H9 (cell line): Measurements from ENCODE around the gene FHOD3. TPM values are rescaled to one million over a fixed set of nuclear protein-coding genes. Genes with fewer than 3 reads are reported as not detected.

Source experiments
- DNase-seq: peaks from one replicate; pipeline ENCODE4 v3.0.0-alpha.2; 2017
- H2AFZ ChIP-seq: one replicate; pipeline ENCODE4 v1.6.1; 2013; ENCODE audit warnings: mild to moderate bottlenecking, low read length, control low read depth, moderate library complexity
- H2AK5ac ChIP-seq: 2 replicates; pipeline ENCODE4 v1.6.1; 2013; ENCODE audit warnings: low read length, control low read depth, mixed read lengths; ENCODE audit not compliant: insufficient read length
- H2BK120ac ChIP-seq: one replicate; pipeline ENCODE4 v1.6.1; 2013; ENCODE audit warnings: low read depth, mild to moderate bottlenecking, low read length, control low read depth, inconsistent platforms; ENCODE audit not compliant: poor library complexity, severe bottlenecking
- H2BK12ac ChIP-seq: 2 replicates; pipeline ENCODE4 v1.6.1; 2013; ENCODE audit warnings: low read length, control low read depth, mixed read lengths, low read depth; ENCODE audit not compliant: insufficient read length
- H2BK15ac ChIP-seq: 2 replicates; pipeline ENCODE4 v1.6.1; 2013; ENCODE audit warnings: low read depth, low read length, control low read depth
- H2BK20ac ChIP-seq: one replicate; pipeline ENCODE4 v1.6.1; 2013; ENCODE audit warnings: low read depth, mild to moderate bottlenecking, low read length, control low read depth, inconsistent platforms; ENCODE audit not compliant: poor library complexity, severe bottlenecking
- H2BK5ac ChIP-seq: 2 replicates; pipeline ENCODE4 v1.6.1; 2013; ENCODE audit warnings: low read length, control low read depth, mixed read lengths; ENCODE audit not compliant: insufficient read length
- H3K14ac ChIP-seq: 2 replicates; pipeline ENCODE4 v1.6.1; 2013; ENCODE audit warnings: low read length, control low read depth; ENCODE audit not compliant: insufficient read depth
- H3K18ac ChIP-seq: 2 replicates; pipeline ENCODE4 v1.6.1; 2013; ENCODE audit warnings: low read depth, mild to moderate bottlenecking, mixed read lengths, low read length, control low read depth; ENCODE audit not compliant: insufficient read length
- H3K23ac ChIP-seq: 2 replicates; pipeline ENCODE4 v1.6.1; 2013; ENCODE audit warnings: low read length, control low read depth, mixed read lengths, low read depth; ENCODE audit not compliant: insufficient read length
- H3K23me2 ChIP-seq: 2 replicates; pipeline ENCODE4 v1.6.1; 2013; ENCODE audit warnings: low read depth, mild to moderate bottlenecking, mixed read lengths, low read length, control low read depth; ENCODE audit not compliant: insufficient read length, poor library complexity, severe bottlenecking
- H3K27ac ChIP-seq: 2 replicates; pipeline ENCODE4 v1.5.1; 2013; ENCODE audit warnings: low read length, control low read depth, mixed read lengths, low read depth; ENCODE audit not compliant: insufficient read length
- H3K27me3 ChIP-seq: 2 replicates; pipeline ENCODE4 v1.6.1; 2013; ENCODE audit warnings: low read length, control low read depth, inconsistent platforms; ENCODE audit not compliant: insufficient read depth
- H3K4ac ChIP-seq: 2 replicates; pipeline ENCODE4 v1.6.1; 2013; ENCODE audit warnings: low read depth, mild to moderate bottlenecking, control low read depth, inconsistent platforms, low read length, moderate library complexity
- H3K4me1 ChIP-seq: 2 replicates; pipeline ENCODE4 v1.6.1; 2013; ENCODE audit warnings: low read length, control low read depth, inconsistent platforms; ENCODE audit not compliant: insufficient read depth
- H3K4me2 ChIP-seq: 2 replicates; pipeline ENCODE4 v1.6.1; 2013; ENCODE audit warnings: low read length, control low read depth, mixed read lengths; ENCODE audit not compliant: insufficient read length, insufficient read depth
- H3K56ac ChIP-seq: 2 replicates; pipeline ENCODE4 v1.6.1; 2013; ENCODE audit warnings: low read depth, mild to moderate bottlenecking, mixed read lengths, low read length, control low read depth; ENCODE audit not compliant: insufficient read length
- H3K79me1 ChIP-seq: 2 replicates; pipeline ENCODE4 v1.6.1; 2013; ENCODE audit warnings: low read depth, mild to moderate bottlenecking, moderate library complexity, low read length, control low read depth, inconsistent platforms; ENCODE audit not compliant: insufficient read depth, poor library complexity, severe bottlenecking
- H3K79me2 ChIP-seq: 2 replicates; pipeline ENCODE4 v1.6.1; 2013; ENCODE audit warnings: low read length, control low read depth, inconsistent platforms; ENCODE audit not compliant: insufficient read depth
- H3K9ac ChIP-seq: 2 replicates; pipeline ENCODE4 v1.6.1; 2013; ENCODE audit warnings: low read length, control low read depth, mixed read lengths; ENCODE audit not compliant: insufficient read length; ENCODE audit errors: extremely low read depth
- H3K9me3 ChIP-seq: one replicate; pipeline ENCODE4 v1.6.1; 2013; ENCODE audit warnings: low read depth, low read length, inconsistent platforms; ENCODE audit not compliant: control insufficient read depth
- H3T11ph ChIP-seq: one replicate; pipeline ENCODE4 v1.6.1; 2013; ENCODE audit warnings: mild to moderate bottlenecking, low read length, control low read depth, inconsistent platforms
- H4K20me1 ChIP-seq: one replicate; pipeline ENCODE4 v1.6.1; 2013; ENCODE audit not compliant: control insufficient read depth, insufficient read length, insufficient read depth
- H4K5ac ChIP-seq: 2 replicates; pipeline ENCODE4 v1.6.1; 2013; ENCODE audit warnings: low read depth, mild to moderate bottlenecking, mixed read lengths, low read length, control low read depth; ENCODE audit not compliant: insufficient read length
- H4K8ac ChIP-seq: replicated peaks from 2 replicates; pipeline ENCODE4 v1.6.1; 2013; ENCODE audit warnings: low read length, control low read depth, mixed read lengths, low read depth; ENCODE audit not compliant: insufficient read length
- H4K91ac ChIP-seq: 2 replicates; pipeline ENCODE4 v1.6.1; 2013; ENCODE audit warnings: low read depth, mild to moderate bottlenecking, moderate library complexity, mixed read lengths, low read length, control low read depth; ENCODE audit not compliant: insufficient read length
- H3K27ac Mint-ChIP-seq, 3 experiments: 2 replicates in 2 of 3; 3 replicates in 1 of 3; pipeline ENCODE4 v1.8.0; 2020 to 2021; ENCODE audit warnings: mixed read lengths in 3 of 3, mild to moderate bottlenecking in 1 of 3, moderate library complexity in 1 of 3
- H3K27me3 Mint-ChIP-seq: 2 replicates; pipeline ENCODE4 v1.8.0; 2021; ENCODE audit warnings: low read depth, mild to moderate bottlenecking, moderate library complexity, mixed read lengths
- H3K36me3 Mint-ChIP-seq, 3 experiments: 2 replicates in 2 of 3; 3 replicates in 1 of 3; pipeline ENCODE4 v1.8.0; 2020 to 2021; ENCODE audit warnings: low read depth in 3 of 3, mixed read lengths in 3 of 3; ENCODE audit not compliant: insufficient read depth in 1 of 3
- H3K4me1 Mint-ChIP-seq, 2 experiments: 2 replicates each; pipeline ENCODE4 v1.8.0; 2020; ENCODE audit warnings: mixed read lengths in 2 of 2
- H3K4me3 Mint-ChIP-seq, 2 experiments: 2 replicates in 1 of 2; 3 replicates in 1 of 2; pipeline ENCODE4 v1.8.0; 2020 to 2021; ENCODE audit warnings: mild to moderate bottlenecking in 2 of 2, mixed read lengths in 2 of 2, moderate library complexity in 1 of 2
- H3K9me3 Mint-ChIP-seq, 2 experiments: 2 replicates in 1 of 2; 3 replicates in 1 of 2; pipeline ENCODE4 v1.8.0; 2020; ENCODE audit warnings: mild to moderate bottlenecking in 2 of 2, mixed read lengths in 2 of 2, moderate library complexity in 1 of 2
- WGBS: extraction: QIAGEN DNeasy Blood & Tissue Kit; methylation state at CpG from one replicate; pipeline ENCODE4 v1.1.7; 2013; ENCODE audit warnings: missing lambda C conversion rate, low lambda C conversion rate, mixed read lengths; ENCODE audit not compliant: insufficient read length; ENCODE audit errors: extremely low coverage; 5-methylcytosine and 5-hydroxymethylcytosine counted together
- total RNA-seq: library from RNA; stranded (reverse); gene quantifications from 2 replicates; pipeline ENCODE4 v1.2.1, GENCODE V29; 2021
- TF ChIP-seq, protein P1 (sequence below): fragments of 200-600 bp; sonication (generic); conservative IDR thresholded peaks from 3 replicates; pipeline ENCODE4 v1.8.0; 2021; ENCODE audit warnings: antibody characterized with exemption, mild to moderate bottlenecking

The FHOD3 gene
- total RNA-seq, 1 experiment from 2014 or later: 8.0 TPM

GRCh38 chr18:36530676-36531405 lies 233.3 kb downstream of the FHOD3 start:
- H3K4ac ChIP-seq: no peak overlapping the region
- no peak overlapping the region for H4K5ac ChIP-seq
- no peak overlapping the region for H3K4me2 ChIP-seq
- H3K4me3 Mint-ChIP-seq: no peak overlapping the region
- H2AK5ac ChIP-seq: no peak overlapping the region
- H3K27me3 ChIP-seq: no peaks in the 10 kb centered on the region
- no peak overlapping the region for H3K18ac ChIP-seq
- H3K56ac ChIP-seq: no peak overlapping the region
- no peaks in the 10 kb centered on the region; the same call in 1 of the 2 replicates for H3K27me3 Mint-ChIP-seq
- WGBS: no CpG with 5 or more reads among the region's 4 CpGs
- no peak for DNase-seq
- no peak overlapping the region for H3K23ac ChIP-seq
- H3K4me1 Mint-ChIP-seq: peaks cover 29 to 37% of the 10 kb centered on the region in 2 experiments
- no peak overlapping the region for H2BK5ac ChIP-seq
- H2AFZ ChIP-seq: no peak overlapping the region
- no peak overlapping the region for H3K14ac ChIP-seq
- no peak overlapping the region for H2BK20ac ChIP-seq
- no peak overlapping the region for H2BK12ac ChIP-seq
- no peak overlapping the region for H2BK120ac ChIP-seq
- no peaks in the 10 kb centered on the region for H3K79me2 ChIP-seq
- no peaks in the 10 kb centered on the region for H3K9me3 Mint-ChIP-seq
- H2BK15ac ChIP-seq: no peak overlapping the region
- H3K27ac Mint-ChIP-seq: 0 out of 7 replicates have a peak overlapping the region, but pooled peaks of 1 of the 3 experiments have one; percentile 2
- H3K36me3 Mint-ChIP-seq: peaks cover 0 to 1% (median 0%) of the 10 kb centered on the region in 3 experiments; a peak in 1 of 7 replicates
- no peak overlapping the region for H3K27ac ChIP-seq
- no peaks in the 10 kb centered on the region for H3K79me1 ChIP-seq
- no peaks in the 10 kb centered on the region for H4K20me1 ChIP-seq
- H3T11ph ChIP-seq: no peak overlapping the region
- H3K9me3 ChIP-seq: no peaks in the 10 kb centered on the region
- H3K23me2 ChIP-seq: no peaks in the 10 kb centered on the region
- no peak overlapping the region for H3K9ac ChIP-seq
- H4K91ac ChIP-seq: no peak overlapping the region
- peaks cover 12% of the 10 kb centered on the region; the same call in 1 of the 2 replicates for H3K4me1 ChIP-seq
- no peak overlapping the region for H4K8ac ChIP-seq
- TF ChIP-seq, protein P1, sequence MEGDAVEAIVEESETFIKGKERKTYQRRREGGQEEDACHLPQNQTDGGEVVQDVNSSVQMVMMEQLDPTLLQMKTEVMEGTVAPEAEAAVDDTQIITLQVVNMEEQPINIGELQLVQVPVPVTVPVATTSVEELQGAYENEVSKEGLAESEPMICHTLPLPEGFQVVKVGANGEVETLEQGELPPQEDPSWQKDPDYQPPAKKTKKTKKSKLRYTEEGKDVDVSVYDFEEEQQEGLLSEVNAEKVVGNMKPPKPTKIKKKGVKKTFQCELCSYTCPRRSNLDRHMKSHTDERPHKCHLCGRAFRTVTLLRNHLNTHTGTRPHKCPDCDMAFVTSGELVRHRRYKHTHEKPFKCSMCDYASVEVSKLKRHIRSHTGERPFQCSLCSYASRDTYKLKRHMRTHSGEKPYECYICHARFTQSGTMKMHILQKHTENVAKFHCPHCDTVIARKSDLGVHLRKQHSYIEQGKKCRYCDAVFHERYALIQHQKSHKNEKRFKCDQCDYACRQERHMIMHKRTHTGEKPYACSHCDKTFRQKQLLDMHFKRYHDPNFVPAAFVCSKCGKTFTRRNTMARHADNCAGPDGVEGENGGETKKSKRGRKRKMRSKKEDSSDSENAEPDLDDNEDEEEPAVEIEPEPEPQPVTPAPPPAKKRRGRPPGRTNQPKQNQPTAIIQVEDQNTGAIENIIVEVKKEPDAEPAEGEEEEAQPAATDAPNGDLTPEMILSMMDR: no peak
